ENCODE measurements around the gene ISOC2. TPM values are rescaled to one million over a fixed set of nuclear protein-coding genes. Genes with fewer than 3 reads are reported as not detected.

The ISOC2 gene
- total and polyA plus RNA-seq, 4 donors: 49.1 to 181 (median 118) TPM

DNA sequence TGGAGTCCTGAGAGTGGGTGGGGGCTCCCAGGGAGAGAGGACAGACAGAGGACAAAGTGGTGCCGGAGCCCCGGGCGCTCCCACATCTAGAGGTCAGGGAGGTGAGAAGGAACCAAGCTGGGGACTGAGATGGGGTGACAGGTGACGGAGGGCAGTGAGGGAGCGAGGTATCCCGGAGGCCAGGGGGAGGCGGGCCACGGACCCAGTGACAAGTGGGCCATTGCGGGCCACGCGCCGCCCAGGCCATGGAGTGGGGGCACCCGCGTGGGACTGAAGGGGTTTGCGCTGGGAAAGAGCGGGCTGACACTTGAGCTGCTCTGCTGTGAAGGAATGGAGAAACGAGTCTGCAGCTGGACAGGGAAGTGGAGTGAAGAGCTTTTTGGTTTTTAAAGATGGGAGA is 17.6 kb upstream of the ISOC2 start (continued):
- TF ChIP-seq, protein P1, sequence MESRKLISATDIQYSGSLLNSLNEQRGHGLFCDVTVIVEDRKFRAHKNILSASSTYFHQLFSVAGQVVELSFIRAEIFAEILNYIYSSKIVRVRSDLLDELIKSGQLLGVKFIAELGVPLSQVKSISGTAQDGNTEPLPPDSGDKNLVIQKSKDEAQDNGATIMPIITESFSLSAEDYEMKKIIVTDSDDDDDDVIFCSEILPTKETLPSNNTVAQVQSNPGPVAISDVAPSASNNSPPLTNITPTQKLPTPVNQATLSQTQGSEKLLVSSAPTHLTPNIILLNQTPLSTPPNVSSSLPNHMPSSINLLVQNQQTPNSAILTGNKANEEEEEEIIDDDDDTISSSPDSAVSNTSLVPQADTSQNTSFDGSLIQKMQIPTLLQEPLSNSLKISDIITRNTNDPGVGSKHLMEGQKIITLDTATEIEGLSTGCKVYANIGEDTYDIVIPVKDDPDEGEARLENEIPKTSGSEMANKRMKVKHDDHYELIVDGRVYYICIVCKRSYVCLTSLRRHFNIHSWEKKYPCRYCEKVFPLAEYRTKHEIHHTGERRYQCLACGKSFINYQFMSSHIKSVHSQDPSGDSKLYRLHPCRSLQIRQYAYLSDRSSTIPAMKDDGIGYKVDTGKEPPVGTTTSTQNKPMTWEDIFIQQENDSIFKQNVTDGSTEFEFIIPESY (IDR thresholded peaks at IDR 0.05): no peak

DNA sequence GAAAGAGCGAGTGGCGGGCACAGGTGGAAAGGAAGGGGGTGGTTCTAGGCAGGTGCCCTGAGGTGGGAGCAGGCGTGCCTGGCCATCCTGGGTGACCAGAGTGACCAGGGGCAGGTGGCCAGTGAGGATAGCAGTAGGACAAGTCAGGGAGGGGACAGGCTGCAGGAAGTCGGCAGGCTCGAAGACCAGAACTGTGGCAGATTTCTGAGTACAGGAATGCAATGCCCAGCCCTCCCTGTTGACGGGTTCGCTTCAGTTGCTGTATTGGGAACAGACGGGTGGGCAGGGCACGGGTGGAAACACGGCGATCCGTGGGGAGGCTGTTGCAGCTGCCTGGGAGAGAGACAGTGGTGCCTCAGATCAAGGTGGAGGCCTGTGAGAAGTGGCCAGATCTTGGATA is 16.9 kb upstream of the ISOC2 start:
- Histone ChIP-seq H3K27ac (ENCODE audit: low read depth in 1 of 2, low read length in 2 of 2) (no peak overlapping the region), H3K36me3 (ENCODE audit: control insufficient read depth in 4 of 4, insufficient read depth in 3 of 4, low read depth in 1 of 4, low read length in 3 of 4) (peaks cover 0 to 9% (median 4%) of the 10 kb centered on the region in 4 donors), H3K4me3 (ENCODE audit: low read depth in 1 of 3, low read length in 3 of 3) (no peak overlapping the region), H3K9me3 (ENCODE audit: control insufficient read depth in 4 of 4, low read length in 3 of 4) (no peaks in the 10 kb centered on the region), H3K9ac (ENCODE audit: low read depth in 1 of 2, low read length in 2 of 2) (no peak overlapping the region), H3K27me3 (ENCODE audit: control insufficient read depth in 4 of 4, insufficient read depth in 4 of 4, low read length in 3 of 4) (no peaks in the 10 kb centered on the region), H3K4me1 (ENCODE audit: control insufficient read depth in 4 of 4, insufficient read depth in 4 of 4, low read length in 3 of 4) (peaks cover 7 to 25% (median 18%) of the 10 kb centered on the region in 4 donors)
- TF ChIP-seq JUND (IDR thresholded peaks at IDR 0.05): no peak
- TF ChIP-seq, protein P2, sequence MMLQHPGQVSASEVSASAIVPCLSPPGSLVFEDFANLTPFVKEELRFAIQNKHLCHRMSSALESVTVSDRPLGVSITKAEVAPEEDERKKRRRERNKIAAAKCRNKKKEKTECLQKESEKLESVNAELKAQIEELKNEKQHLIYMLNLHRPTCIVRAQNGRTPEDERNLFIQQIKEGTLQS (IDR thresholded peaks at IDR 0.05): no peak
- 93% methylated on average over 12 of the region's 12 CpGs for WGBS
- no peak for DNase-seq (ENCODE audit: low spot score)

DNA sequence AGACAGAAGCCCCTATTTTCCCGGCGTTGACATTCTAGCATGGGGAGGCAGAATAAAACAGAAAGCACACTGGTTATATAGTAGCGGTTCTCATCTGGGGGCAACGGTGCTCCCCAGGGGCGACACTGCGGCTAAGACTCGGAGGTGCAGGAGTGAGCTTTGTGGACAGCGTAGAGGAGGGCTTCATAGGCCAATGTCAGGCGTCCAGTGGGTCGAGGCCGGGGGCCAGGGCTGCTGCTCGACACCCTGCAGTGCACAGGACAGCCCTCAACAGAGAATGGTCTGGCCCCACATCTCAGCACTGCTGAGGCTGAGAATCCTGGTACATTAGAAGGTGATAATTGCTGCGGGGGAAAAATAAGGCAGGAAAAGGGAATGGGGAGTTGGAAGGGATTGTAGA is 16.5 kb upstream of the ISOC2 start:
- Histone ChIP-seq H3K9me3 (ENCODE audit: control insufficient read depth in 4 of 4, low read length in 3 of 4) (no peaks in the 10 kb centered on the region), H3K4me3 (ENCODE audit: low read depth in 1 of 3, low read length in 3 of 3) (no peak overlapping the region), H3K9ac (ENCODE audit: low read depth in 1 of 2, low read length in 2 of 2) (no peak overlapping the region), H3K27ac (ENCODE audit: low read depth in 1 of 2, low read length in 2 of 2) (no peak overlapping the region), H3K27me3 (ENCODE audit: control insufficient read depth in 4 of 4, insufficient read depth in 4 of 4, low read length in 3 of 4) (no peaks in the 10 kb centered on the region), H3K36me3 (ENCODE audit: control insufficient read depth in 4 of 4, insufficient read depth in 3 of 4, low read depth in 1 of 4, low read length in 3 of 4) (peaks cover 0 to 8% (median 4%) of the 10 kb centered on the region in 4 donors), H3K4me1 (ENCODE audit: control insufficient read depth in 4 of 4, insufficient read depth in 4 of 4, low read length in 3 of 4) (peaks cover 7 to 25% (median 18%) of the 10 kb centered on the region in 4 donors)
- WGBS: 91% methylated on average over 13 of the region's 13 CpGs
- TF ChIP-seq, protein P3, sequence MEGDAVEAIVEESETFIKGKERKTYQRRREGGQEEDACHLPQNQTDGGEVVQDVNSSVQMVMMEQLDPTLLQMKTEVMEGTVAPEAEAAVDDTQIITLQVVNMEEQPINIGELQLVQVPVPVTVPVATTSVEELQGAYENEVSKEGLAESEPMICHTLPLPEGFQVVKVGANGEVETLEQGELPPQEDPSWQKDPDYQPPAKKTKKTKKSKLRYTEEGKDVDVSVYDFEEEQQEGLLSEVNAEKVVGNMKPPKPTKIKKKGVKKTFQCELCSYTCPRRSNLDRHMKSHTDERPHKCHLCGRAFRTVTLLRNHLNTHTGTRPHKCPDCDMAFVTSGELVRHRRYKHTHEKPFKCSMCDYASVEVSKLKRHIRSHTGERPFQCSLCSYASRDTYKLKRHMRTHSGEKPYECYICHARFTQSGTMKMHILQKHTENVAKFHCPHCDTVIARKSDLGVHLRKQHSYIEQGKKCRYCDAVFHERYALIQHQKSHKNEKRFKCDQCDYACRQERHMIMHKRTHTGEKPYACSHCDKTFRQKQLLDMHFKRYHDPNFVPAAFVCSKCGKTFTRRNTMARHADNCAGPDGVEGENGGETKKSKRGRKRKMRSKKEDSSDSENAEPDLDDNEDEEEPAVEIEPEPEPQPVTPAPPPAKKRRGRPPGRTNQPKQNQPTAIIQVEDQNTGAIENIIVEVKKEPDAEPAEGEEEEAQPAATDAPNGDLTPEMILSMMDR (IDR thresholded peaks at IDR 0.05; ENCODE audit: low read depth, low read length, missing input control): no peak
- TF ChIP-seq RAD21 (IDR thresholded peaks at IDR 0.05): no peak
- DNase-seq (ENCODE audit: low spot score): no peak

DNA sequence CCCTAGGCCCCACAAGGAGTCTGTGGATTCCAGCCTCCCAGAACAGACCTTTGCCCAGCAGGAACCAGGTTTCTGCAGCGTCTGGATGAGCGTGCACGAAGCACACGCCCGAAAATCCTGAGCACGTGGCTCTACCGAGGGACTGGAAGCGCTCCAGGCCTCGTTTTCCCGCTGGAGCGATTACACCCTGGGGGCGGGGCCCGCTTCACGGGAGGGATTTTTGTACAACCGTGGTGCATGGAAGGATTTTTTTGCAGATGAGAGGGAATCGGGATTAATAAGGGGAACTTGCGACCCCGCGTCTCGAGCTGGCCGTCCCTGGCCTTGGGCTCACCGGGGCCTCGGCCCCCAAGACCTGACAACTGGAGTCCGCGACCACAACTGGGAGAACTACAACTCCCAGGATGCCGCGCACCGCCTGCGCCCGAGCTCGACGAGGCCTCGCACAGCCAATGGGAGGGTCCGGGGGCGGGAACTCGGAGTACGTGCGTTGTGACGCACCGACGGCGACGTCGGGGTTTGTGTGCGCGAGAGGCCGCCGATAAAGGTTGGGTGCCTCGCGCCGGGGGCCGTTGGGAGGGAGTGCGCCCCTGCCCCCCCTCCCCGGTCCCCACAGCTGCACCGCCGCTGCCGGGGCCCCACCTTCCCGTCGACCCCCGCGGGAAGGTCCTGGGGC is 14.8 kb upstream of the ISOC2 start, which contains the start of gene ZNF628:
Gene ZNF628, plus strand, starts transcription at position 518 of the 676 bp plus-strand sequence. CDS start 3,294 bp downstream, outside the sequence.
- H3K36me3 ChIP-seq (ENCODE audit: control insufficient read depth in 4 of 4, insufficient read depth in 3 of 4, low read depth in 1 of 4, low read length in 3 of 4): peaks cover 0 to under 1% (median 0%) of the 10 kb centered on the region in 4 donors
- no peaks in the 10 kb centered on the region for H3K9me3 ChIP-seq (ENCODE audit: control insufficient read depth in 4 of 4, low read length in 3 of 4)
- peak within 1 kb of the TSS; percentile 77 to 92 (median 86) for H3K4me3 ChIP-seq (ENCODE audit: low read depth in 1 of 3, low read length in 3 of 3)
- peak within 1 kb of the TSS; percentile 85 to 90 for H3K27ac ChIP-seq (ENCODE audit: low read depth in 1 of 2, low read length in 2 of 2)
- no peak for TF ChIP-seq FOXA2 (IDR thresholded peaks at IDR 0.05)
- peak; percentile 4 to 10 for TF ChIP-seq RXRA (IDR thresholded peaks at IDR 0.05)
- peak; percentile 55 for TF ChIP-seq YY1 (IDR thresholded peaks at IDR 0.05)
- TF ChIP-seq GABPA (IDR thresholded peaks at IDR 0.05 in 1 of 2, conservative IDR thresholded peaks at IDR 0.05 in 1 of 2): peak in 1 of 2 donors; percentile 21
- TF ChIP-seq HNF4A (conservative IDR thresholded peaks at IDR 0.05): peak; percentile 57 to 64
- TF ChIP-seq, protein P4, sequence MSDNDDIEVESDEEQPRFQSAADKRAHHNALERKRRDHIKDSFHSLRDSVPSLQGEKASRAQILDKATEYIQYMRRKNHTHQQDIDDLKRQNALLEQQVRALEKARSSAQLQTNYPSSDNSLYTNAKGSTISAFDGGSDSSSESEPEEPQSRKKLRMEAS (IDR thresholded peaks at IDR 0.05): peak; percentile 95
- TF ChIP-seq JUND (IDR thresholded peaks at IDR 0.05): no peak
- peak; percentile 61 for TF ChIP-seq SP1 (IDR thresholded peaks at IDR 0.05)
- TF ChIP-seq, protein P1 (IDR thresholded peaks at IDR 0.05): no peak
- H3K27me3 ChIP-seq (ENCODE audit: control insufficient read depth in 4 of 4, insufficient read depth in 4 of 4, low read length in 3 of 4): no peaks in the 10 kb centered on the region
- under 1% methylated on average over 61 of the region's 61 CpGs for WGBS
- peak; percentile 98 for DNase-seq (ENCODE audit: low spot score)
- peak within 1 kb of the TSS; percentile 56 to 86 for H3K9ac ChIP-seq (ENCODE audit: low read depth in 1 of 2, low read length in 2 of 2)
- peaks cover 7 to 25% (median 18%) of the 10 kb centered on the region in 4 donors for H3K4me1 ChIP-seq (ENCODE audit: control insufficient read depth in 4 of 4, insufficient read depth in 4 of 4, low read length in 3 of 4)
